Esophagus (tissue), 2 donors: Measurements from ENCODE around the gene CPLX3. TPM values are rescaled to one million over a fixed set of nuclear protein-coding genes. Genes with fewer than 3 reads are reported as not detected.

Experiments
- H3K27ac ChIP-seq, 2 donors: one replicate each; pipeline ENCODE4 v1.5.1; 2013; ENCODE audit warnings: low read depth in 2 of 2, mild to moderate bottlenecking in 2 of 2, inconsistent platforms in 1 of 2, low read length in 1 of 2, moderate library complexity in 1 of 2
- H3K27me3 ChIP-seq, 2 donors: one replicate each; pipeline ENCODE4 v1.6.1; 2013; ENCODE audit warnings: low read length in 2 of 2, control low read depth in 1 of 2, mild to moderate bottlenecking in 1 of 2; ENCODE audit not compliant: insufficient read depth in 2 of 2, control insufficient read depth in 1 of 2
- H3K36me3 ChIP-seq, 2 donors: one replicate each; pipeline ENCODE4 v1.6.1; 2013; ENCODE audit warnings: low read length in 1 of 2; ENCODE audit not compliant: control insufficient read depth in 2 of 2, insufficient read depth in 2 of 2
- H3K4me1 ChIP-seq, 2 donors: one replicate each; pipeline ENCODE4 v1.6.1; 2013; ENCODE audit warnings: low read length in 1 of 2; ENCODE audit not compliant: control insufficient read depth in 2 of 2, insufficient read depth in 2 of 2
- H3K4me3 ChIP-seq, 2 donors: one replicate each; pipeline ENCODE4 v1.5.1; 2013; ENCODE audit warnings: low read length in 2 of 2, mild to moderate bottlenecking in 2 of 2, low read depth in 1 of 2, moderate library complexity in 1 of 2
- H3K9me3 ChIP-seq, 2 donors: one replicate each; pipeline ENCODE4 v1.6.1; 2013; ENCODE audit warnings: mild to moderate bottlenecking in 2 of 2, low read depth in 1 of 2, low read length in 1 of 2, moderate library complexity in 1 of 2; ENCODE audit not compliant: control insufficient read depth in 2 of 2, insufficient read depth in 1 of 2
- WGBS, 2 donors: extraction: QIAGEN DNeasy Blood & Tissue Kit; methylation state at CpG; one replicate each; pipeline ENCODE4 v1.1.7; 2013; 5-methylcytosine and 5-hydroxymethylcytosine counted together
- polyA plus RNA-seq, 2 donors: library from polyadenylated mRNA; stranded (reverse); fragments of 200-250 nt; gene quantifications; one replicate each; pipeline ENCODE4 v1.2.3, GENCODE V29; 2013
- donor health status: healthy with polysubstance abuse.
- donor health status: Bipolar disorder and iron deficiency.

Gene CPLX3
- polyA plus RNA-seq, 2 donors: 0.48 to 1.2 TPM

DNA sequence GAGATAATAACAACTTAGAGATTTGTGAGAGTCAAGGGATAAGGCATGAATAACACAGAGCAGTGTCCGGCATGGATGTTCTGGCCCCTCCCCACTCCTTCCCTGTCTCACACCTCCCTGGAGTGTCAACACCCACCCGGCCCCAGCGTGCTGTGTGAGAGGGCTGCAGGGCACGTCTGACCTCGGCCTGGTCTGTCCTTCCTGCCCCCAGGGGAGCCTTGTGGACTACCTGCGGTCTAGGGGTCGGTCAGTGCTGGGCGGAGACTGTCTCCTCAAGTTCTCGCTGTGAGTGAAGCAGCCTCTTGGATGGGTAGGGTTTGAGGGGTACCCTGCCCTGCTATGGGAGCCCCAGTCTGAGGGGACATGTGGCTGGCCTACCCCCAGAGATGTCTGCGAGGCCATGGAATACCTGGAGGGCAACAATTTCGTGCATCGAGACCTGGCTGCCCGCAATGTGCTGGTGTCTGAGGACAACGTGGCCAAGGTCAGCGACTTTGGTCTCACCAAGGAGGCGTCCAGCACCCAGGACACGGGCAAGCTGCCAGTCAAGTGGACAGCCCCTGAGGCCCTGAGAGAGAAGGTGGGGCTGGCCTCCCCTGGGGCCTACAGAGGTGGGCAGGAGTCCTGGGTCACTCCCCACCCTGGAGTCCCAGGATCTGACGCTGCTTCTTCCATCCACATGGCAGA, 25.0 kb upstream of the CPLX3 start:
- Histone ChIP-seq H3K4me1 (peaks cover 3 to 26% of the 10 kb centered on the region in 2 donors), H3K27ac (peak overlapping the region in 1 of 2 donors; percentile 27), H3K4me3 (no peak overlapping the region), H3K36me3 (peaks cover 14 to 53% of the 10 kb centered on the region in 2 donors), H3K9me3 (no peaks in the 10 kb centered on the region), H3K27me3 (no peaks in the 10 kb centered on the region)
- 85 to 86% methylated on average over 18 of the region's 18 CpGs for WGBS, 2 donors

DNA sequence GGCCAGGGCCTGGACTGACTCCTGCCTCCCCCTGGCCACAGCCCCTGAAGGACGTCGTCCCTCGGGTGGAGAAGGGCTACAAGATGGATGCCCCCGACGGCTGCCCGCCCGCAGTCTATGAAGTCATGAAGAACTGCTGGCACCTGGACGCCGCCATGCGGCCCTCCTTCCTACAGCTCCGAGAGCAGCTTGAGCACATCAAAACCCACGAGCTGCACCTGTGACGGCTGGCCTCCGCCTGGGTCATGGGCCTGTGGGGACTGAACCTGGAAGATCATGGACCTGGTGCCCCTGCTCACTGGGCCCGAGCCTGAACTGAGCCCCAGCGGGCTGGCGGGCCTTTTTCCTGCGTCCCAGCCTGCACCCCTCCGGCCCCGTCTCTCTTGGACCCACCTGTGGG, 24.1 kb upstream of the CPLX3 start:
- Histone ChIP-seq H3K36me3 (peaks cover 14 to 53% of the 10 kb centered on the region in 2 donors), H3K4me1 (peaks cover 3 to 26% of the 10 kb centered on the region in 2 donors)

DNA sequence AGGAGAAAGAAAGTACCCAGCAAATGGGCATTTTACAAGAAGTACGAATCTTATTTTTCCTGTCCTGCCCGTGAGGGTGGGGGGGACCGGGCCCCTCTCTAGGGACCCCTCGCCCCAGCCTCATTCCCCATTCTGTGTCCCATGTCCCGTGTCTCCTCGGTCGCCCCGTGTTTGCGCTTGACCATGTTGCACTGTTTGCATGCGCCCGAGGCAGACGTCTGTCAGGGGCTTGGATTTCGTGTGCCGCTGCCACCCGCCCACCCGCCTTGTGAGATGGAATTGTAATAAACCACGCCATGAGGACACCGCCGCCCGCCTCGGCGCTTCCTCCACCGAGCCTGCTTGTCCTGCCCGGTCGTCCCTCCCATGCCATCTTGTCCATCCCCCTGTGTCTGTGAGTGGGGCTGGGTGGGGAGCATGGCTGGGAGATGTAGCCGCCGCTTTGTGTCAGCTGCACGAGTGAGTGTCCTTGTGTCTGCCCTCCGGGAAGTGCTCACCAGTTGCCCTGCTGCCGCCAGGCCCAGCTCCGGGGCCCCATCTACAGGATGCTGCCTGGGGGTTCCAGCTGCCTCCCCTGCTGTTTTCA, 23.5 kb upstream of the CPLX3 start:
- peaks cover 4 to 26% of the 10 kb centered on the region in 2 donors for H3K4me1 ChIP-seq
- H3K27ac ChIP-seq: no peak overlapping the region
- H3K36me3 ChIP-seq: peaks cover 14 to 50% of the 10 kb centered on the region in 2 donors
- H3K27me3 ChIP-seq: no peaks in the 10 kb centered on the region
- H3K4me3 ChIP-seq: no peak overlapping the region
- H3K9me3 ChIP-seq: no peaks in the 10 kb centered on the region
- WGBS, 2 donors: 88 to 91% methylated on average over 31 of the region's 31 CpGs

More for the DNA sequence above, 24.1 kb upstream of the CPLX3 start:
- Histone ChIP-seq H3K9me3 (no peaks in the 10 kb centered on the region), H3K27me3 (no peaks in the 10 kb centered on the region), H3K4me3 (no peak overlapping the region), H3K27ac (no peak overlapping the region)
- WGBS, 2 donors: 91 to 92% methylated on average over 20 of the region's 20 CpGs

DNA sequence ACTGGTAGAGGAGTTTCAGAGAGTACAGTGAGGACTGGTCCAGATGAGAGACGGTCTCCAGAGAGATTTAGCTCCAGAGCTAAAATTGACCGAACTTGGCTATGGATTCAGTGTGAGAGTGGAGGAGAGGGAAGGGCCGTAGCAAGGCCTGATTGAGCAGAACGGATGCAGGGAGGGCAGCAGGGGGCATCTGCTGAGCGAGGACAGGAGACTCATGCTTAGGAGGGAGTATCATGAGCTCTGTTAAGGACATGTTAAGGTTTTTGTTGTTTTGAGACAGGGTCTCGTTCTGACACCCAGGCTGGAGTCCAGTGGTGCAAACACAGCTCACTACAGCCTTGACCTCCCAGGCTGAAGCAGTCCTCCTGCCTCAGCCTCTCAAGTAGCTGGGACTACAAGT, 21.5 kb upstream of the CPLX3 start:
- H3K9me3 ChIP-seq: no peaks in the 10 kb centered on the region

DNA sequence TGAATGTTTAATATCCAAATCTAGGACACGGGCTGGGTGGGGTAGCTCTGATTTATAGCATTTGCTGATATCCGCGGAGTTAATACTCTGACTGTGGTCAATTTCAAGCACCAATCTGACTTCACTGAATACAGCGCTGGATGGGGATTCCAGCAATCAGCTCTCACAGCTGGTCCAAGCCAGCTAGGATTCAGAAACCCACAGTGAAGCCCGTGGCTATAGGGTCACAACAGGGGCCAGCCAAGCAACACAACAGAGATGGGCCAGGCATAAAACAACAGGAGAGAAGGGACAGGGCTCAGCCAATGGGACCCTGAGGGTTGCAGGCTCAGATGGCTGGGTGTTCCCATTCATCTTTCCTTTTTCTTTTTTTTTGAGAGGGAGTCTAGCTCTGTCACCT, 19.1 kb upstream of the CPLX3 start:
- 56 to 61% methylated on average over 5 of the region's 5 CpGs for WGBS, 2 donors
- Histone ChIP-seq H3K4me3 (no peak overlapping the region), H3K9me3 (no peaks in the 10 kb centered on the region), H3K27ac (peak overlapping the region in 1 of 2 donors; percentile 17), H3K36me3 (peaks cover 2 to 16% of the 10 kb centered on the region in 2 donors), H3K4me1 (peaks cover 4 to 8% of the 10 kb centered on the region in 2 donors), H3K27me3 (no peaks in the 10 kb centered on the region)

More for the DNA sequence above, 21.5 kb upstream of the CPLX3 start:
- 73 to 76% methylated on average over 6 of the region's 6 CpGs for WGBS, 2 donors
- Histone ChIP-seq H3K4me1 (peaks cover 4 to 13% of the 10 kb centered on the region in 2 donors), H3K27me3 (no peaks in the 10 kb centered on the region), H3K36me3 (peaks cover 7 to 32% of the 10 kb centered on the region in 2 donors), H3K27ac (no peak overlapping the region), H3K4me3 (no peak overlapping the region)

DNA sequence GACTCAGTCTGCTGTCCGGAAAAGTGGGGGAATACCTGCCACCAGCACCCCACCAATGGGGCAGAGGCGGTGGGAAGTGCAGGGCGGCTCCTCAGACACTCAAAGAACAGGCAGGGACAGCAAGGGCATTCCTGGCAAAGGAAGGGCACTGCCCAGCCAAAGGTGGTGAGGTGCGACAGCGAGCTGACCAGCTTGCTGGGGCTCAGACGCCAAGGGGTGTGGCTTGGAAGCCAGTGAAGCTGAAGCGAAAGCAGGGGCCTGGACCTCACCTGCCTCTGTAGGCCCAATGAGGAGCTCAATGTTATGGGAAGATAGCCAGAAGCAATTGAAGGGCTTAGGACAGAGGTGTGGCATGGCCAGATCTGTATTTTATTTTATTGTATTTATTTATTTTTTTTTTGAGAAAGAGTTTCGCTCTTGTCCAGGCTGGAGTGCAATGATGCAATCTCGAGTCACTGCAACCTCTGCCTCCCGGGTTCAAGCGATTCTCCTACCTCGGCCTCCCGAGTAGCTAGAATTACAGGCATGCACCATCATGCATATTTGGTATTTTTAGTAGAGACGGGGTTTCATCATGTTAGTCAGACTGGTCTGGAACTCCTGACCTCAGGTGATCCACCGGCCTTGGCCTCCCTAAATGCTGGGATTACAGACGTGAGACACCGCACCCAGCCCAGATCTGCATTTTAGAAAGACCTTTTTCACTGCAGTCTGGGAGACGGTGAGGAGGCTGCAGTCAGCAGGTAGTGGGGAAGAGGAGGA, 18.2 kb upstream of the CPLX3 start:
- peaks cover 4 to 8% of the 10 kb centered on the region in 2 donors for H3K4me1 ChIP-seq
- H3K4me3 ChIP-seq: no peak overlapping the region
- peaks cover 0 to 7% of the 10 kb centered on the region in 2 donors for H3K36me3 ChIP-seq
- peak overlapping the region in 1 of 2 donors; percentile 47 for H3K27ac ChIP-seq
- H3K9me3 ChIP-seq: no peaks in the 10 kb centered on the region
- H3K27me3 ChIP-seq: no peaks in the 10 kb centered on the region
- WGBS, 2 donors: 54 to 56% methylated on average over 18 of the region's 18 CpGs

DNA sequence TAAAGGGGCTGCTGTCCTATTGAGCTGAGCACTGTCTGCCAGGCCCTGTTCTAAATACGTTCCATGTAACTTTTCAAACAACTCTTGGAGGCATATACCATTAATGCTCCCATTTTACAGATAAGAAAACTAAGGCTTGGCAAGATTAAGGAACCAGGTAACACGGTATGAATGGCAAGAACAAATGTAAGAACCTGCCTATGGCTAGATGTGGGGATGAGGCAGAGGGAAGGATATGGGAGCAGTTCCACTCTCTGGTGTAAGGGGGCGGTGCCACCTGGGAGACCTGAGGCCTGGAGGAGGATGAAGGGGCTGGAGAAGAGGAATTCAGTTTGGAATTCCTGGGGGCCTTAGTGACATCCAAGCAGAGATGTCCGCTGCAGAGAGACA, 17.6 kb upstream of the CPLX3 start:
- 62 to 77% methylated on average over 4 of the region's 4 CpGs for WGBS, 2 donors
- H3K4me1 ChIP-seq: peaks cover 4 to 8% of the 10 kb centered on the region in 2 donors

DNA sequence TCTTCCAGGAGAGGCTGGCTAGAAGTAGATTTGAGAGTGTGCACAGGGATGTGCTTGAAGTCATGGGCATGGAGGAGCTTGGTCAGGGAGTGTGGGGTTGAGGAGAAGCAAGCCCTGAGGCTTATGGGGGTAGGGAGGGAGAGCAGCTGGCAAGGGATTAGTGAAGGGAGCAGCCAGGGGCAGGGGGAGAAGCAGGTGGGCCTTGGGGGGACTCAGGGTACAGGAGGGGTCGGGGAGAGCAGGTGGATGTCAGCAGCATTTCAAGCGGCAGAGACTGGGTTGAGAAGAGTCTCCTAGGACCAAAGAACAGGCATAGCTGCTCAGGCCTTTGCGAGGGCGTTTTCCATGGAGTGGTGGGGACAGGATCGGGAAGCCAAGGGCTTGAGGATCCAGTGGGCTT, 17.2 kb upstream of the CPLX3 start:
- H3K9me3 ChIP-seq: no peaks in the 10 kb centered on the region
- H3K4me1 ChIP-seq: peaks cover 4 to 8% of the 10 kb centered on the region in 2 donors
- H3K27me3 ChIP-seq: no peaks in the 10 kb centered on the region
- H3K27ac ChIP-seq: no peak overlapping the region
- 79 to 80% methylated on average over 5 of the region's 5 CpGs for WGBS, 2 donors
- no peaks in the 10 kb centered on the region for H3K36me3 ChIP-seq
- no peak overlapping the region for H3K4me3 ChIP-seq

More for the DNA sequence above, 17.6 kb upstream of the CPLX3 start:
- Histone ChIP-seq H3K4me3 (no peak overlapping the region), H3K9me3 (no peaks in the 10 kb centered on the region), H3K27ac (no peak overlapping the region), H3K27me3 (no peaks in the 10 kb centered on the region), H3K36me3 (peaks cover 0 to under 1% of the 10 kb centered on the region in 2 donors)

DNA sequence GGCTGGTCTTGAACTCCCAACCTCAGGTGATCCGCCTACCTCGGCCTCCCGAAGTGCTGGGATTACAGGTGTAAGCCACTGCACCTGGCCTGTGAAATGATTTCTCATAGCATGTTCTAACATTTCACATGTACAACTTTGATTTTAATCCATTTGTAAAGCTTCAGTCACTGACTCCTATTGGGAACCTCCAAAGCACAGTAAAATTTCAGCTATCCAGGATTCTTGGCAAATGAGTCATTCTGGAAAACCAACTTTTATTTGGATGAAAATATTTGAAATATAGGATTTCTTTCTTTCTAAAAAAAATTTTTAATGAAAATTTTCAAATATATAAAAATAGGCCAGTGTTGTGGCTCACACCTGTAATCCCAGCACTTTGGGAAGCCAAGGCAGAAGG, 16.5 kb upstream of the CPLX3 start:
- Histone ChIP-seq H3K27ac (no peak overlapping the region), H3K36me3 (no peaks in the 10 kb centered on the region), H3K9me3 (no peaks in the 10 kb centered on the region), H3K4me1 (peaks cover 4 to 10% of the 10 kb centered on the region in 2 donors), H3K27me3 (no peaks in the 10 kb centered on the region), H3K4me3 (no peak overlapping the region)
- 65 to 70% methylated on average over 3 of the region's 3 CpGs for WGBS, 2 donors
